Measurements from ENCODE around the gene WDR11.
A peak's percentile ranks its signal among the peaks of the same experiment; 100 is the strongest.

Gene WDR11, protein sequence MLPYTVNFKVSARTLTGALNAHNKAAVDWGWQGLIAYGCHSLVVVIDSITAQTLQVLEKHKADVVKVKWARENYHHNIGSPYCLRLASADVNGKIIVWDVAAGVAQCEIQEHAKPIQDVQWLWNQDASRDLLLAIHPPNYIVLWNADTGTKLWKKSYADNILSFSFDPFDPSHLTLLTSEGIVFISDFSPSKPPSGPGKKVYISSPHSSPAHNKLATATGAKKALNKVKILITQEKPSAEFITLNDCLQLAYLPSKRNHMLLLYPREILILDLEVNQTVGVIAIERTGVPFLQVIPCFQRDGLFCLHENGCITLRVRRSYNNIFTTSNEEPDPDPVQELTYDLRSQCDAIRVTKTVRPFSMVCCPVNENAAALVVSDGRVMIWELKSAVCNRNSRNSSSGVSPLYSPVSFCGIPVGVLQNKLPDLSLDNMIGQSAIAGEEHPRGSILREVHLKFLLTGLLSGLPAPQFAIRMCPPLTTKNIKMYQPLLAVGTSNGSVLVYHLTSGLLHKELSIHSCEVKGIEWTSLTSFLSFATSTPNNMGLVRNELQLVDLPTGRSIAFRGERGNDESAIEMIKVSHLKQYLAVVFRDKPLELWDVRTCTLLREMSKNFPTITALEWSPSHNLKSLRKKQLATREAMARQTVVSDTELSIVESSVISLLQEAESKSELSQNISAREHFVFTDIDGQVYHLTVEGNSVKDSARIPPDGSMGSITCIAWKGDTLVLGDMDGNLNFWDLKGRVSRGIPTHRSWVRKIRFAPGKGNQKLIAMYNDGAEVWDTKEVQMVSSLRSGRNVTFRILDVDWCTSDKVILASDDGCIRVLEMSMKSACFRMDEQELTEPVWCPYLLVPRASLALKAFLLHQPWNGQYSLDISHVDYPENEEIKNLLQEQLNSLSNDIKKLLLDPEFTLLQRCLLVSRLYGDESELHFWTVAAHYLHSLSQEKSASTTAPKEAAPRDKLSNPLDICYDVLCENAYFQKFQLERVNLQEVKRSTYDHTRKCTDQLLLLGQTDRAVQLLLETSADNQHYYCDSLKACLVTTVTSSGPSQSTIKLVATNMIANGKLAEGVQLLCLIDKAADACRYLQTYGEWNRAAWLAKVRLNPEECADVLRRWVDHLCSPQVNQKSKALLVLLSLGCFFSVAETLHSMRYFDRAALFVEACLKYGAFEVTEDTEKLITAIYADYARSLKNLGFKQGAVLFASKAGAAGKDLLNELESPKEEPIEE

DNA sequence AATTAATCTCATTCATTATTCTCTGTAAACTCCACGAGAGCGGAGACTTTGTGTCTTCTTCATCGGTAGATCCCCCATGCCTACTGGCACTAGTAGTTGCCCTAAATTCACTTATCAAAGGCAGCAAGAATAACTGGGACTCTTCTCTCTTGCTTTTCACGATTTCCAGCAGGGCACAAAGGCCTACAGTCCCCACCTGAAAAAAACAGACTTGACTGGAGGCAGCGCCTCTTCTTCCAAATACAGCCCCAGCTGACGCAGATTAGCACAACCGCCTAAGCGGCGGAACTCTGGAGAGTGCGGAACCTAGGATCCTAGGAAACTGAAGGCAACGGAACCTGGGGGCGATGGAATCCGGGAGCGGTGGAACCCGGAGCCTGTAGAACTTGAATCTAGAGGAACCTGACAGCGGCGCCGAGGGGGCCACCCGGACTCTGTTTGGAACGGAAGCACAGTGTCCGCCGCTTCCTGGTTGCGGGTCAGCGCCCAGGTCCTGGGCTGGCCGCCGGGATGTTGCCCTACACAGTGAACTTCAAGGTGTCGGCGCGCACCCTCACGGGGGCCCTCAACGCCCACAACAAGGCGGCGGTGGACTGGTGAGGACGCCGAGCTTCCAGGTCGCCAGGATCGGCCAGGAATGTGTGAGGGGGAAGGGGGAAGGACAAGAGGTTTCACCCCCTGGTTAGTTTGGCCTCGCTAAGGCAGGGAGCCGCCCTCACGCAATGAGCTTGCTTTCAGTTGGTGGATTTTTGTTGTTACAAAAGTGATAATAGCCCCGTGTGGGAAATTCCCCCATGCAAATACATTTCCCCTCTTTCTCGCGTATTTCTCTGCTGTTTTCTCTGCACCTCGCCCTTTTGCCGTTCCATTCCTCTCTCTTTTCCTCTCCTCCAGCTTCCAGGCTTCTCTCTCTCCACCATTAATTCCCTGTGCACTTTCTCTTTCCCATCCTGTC is at the start of gene WDR11:
WDR11 (plus strand) TSS at position 452 of the 955 bp plus-strand sequence; CDS start at position 511, 59 bp downstream.
- DNase-seq: peak; percentile 85

DNA sequence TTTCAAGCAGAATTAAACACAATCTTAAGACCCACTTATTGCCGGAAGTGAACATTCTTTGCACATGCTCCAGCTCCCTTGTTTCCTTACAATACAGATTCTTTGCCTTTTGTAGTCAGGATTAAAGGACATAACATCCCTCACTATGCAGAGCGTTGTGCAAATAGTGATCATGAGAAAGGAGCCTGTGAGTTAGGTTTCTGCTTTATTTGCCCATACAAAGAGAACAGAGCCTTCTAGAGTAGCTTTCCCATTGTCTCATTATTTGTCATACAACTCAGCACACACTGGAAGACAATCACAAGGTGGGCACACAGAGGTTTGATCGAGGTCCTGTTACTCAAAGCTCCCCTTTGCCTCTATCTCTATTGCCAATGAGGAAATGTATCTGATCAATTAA is 48.2 kb upstream of the WDR11 start:
- DNase-seq: no peak

DNA sequence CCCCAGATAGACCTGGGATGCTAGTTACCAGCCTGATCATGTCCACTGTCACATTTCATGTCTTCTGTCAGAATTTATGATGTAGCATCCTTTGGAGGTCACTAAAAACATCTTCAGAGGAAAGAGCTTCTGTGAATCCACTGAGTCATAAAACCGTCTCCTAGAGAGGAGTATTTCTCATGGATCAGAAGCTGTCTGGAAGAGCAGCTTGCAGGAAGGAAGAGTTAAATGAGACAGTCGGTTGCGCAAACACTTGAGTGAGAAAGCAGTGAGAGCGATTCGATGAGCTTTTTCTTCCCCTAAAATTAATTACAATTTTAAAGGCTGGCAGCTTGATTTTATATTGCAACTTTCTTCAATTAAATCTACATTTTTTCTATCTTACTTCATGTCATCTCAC is 47.2 kb upstream of the WDR11 start:
- no peak for DNase-seq

DNA sequence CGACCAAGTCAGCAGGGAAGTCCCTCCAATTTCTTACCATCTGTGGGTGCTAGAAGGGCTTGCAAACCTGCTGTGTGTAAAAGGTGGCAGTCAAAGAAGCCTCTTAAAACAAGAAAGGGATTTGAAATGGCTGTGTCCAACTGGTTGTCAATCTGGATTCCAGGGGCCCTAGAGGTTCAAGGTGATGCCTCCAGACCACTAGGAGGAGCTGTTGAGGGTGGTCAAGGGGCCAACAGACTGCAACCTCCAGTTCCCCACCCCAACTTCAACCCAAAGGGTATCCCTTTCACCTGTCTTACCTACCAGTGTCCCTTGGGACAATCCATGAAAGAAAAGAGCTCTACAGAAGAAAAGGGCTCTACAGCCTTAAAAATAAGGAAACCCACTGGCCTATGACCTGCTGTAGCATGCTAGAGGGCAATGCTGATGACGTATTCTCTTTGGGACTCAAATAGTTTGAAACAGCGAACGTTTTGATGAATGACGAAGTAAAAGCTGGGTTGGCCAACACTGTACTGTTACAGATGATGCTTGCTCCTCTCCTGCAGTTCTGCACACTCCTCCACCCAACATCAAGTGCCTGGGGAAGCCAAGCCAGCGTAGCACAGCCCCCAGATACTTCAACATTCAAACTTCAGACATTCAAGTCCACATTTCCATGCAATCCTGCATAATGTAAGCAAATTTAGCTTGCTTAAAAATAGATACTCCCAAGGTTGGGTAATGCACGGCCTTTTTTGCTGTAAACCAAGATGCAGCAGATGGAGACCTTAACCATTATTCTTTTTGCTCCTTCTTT is 45.9 kb upstream of the WDR11 start:
- no peak for DNase-seq

DNA sequence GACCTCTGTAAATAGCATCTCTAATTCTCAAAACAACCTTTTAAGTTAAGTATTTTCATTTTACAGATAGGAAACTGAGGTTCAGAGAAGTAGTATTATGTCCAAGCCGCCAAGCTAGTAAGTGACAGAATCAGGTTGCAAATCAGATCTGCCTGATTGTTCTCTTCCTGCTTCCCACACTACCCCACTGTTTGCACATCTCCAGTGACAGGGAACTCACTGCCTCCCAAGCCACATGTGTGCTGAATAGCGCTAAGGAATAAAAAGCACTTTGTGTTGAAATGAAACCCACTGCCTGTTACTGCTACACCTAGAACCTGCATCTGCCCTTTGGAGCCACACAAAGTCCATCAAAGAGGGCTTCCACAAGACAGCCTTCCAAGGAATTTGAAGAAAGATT is 45.1 kb upstream of the WDR11 start:
- DNase-seq: no peak

DNA sequence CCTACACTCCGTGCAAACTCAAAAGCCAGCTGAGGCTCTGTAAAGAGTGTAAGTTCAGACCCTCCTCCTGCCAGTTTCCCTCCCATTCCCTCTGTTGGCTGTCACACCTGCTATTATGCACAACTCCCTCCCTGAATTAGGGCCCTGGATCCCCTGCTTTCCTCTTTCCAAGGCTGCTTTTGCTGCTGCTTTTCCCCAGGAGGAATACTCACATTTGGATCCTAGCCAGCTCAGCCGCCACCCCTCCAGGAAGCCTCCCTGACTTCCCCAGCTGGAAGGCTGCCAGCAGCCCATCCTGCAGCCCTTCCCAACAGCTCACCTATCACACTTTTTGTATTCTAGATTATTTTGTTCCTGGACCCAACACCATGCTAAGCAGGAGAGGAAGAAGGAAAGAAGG is 40.9 kb upstream of the WDR11 start:
- peak; percentile 33 for DNase-seq

DNA sequence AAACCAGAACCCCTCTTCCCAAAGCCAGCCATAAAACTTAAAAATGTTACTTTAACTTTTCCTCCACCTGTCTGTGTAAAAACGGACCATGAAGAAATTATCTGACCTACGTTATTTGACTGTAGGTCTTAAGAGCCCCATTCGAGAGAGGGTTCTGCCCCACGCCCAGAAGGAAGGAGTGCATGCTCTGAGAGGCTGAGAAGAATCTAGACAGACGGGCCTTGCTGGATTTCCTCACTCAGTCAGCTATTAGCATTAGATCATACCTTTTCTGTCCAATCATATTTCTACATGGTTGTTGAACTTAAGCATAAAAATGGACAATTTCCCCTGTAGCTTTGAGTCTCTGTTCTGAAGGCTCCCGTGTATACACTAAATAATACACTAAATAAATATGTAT is 38.1 kb upstream of the WDR11 start:
- no peak for DNase-seq

DNA sequence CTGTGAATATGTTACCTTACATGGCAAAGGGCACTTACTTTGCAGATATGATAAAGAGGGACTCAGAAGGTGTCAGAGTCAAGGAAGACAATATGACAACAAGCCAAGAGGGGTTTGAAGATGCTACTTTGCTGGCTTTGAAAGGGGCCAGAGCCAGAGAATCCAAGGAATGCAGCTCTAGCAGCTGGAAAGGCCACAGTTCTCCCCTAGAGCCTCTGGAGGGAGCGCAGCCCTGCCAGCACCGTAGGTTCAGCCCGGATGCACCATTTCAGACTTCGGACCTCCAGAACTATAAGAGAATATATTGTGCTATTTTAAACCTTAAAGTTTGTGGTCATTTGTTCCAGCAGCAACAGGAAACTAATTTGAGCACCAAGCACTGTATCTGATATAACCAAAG is 32.9 kb upstream of the WDR11 start:
- DNase-seq: no peak

DNA sequence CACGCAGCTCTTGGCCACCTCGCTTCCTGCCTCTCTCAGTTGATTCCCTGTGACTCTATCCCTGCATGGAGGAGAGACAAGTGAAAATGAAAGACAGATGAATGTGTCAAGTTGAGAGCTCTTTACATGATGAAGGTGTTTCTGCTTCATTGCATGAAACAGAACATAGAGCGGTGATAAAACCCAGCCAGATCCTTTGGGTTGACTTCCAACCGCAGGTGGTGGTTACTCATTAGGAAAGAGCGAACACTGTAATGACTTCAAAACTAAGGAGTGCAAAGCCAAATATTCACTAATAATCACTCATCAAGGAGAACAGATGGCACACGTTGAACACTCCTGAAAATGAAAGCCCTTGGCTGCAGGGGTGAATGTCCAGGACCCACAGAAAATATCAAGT is 31.8 kb upstream of the WDR11 start:
- no peak for DNase-seq

DNA sequence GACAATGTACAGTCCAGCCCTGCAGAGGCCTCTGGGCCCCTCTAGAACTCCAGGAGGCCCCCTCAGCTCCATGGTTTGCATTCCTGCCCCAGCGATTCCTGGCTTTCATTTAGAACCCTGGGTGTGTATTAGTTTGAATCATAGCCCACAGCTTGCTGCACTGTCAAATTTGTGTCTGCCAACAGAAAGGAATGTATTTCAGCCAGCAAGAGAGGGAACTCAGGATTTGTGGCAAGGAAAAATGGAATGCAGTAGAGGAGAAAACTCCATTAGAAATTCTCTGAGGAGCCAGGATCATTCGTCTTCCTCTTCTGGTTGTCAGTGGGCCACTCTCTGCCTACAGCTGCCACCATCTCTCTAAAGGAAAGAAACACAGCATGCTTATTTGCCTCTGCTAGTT is 27.9 kb upstream of the WDR11 start:
- DNase-seq: no peak

DNA sequence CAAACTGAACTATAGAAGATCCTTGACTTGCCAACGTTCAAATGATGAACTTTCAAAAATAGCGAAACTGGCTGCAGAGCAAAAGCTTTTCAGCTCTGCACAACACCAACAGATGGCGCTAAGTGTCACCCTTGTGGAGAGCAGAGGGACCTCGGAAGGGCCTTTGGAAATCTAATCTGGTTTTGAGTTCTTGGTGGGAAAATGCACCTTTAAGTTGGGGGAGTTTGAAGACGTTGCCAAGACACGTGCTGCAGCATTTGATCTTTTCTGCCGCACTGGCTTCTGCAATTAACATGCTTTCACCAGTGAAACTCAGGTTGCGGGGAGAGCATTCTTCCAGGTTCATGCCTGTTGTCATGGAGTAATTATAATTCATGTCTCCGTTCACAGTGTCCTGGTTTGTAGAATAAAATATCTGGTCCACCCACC is 26.3 kb upstream of the WDR11 start:
- DNase-seq: no peak

DNA sequence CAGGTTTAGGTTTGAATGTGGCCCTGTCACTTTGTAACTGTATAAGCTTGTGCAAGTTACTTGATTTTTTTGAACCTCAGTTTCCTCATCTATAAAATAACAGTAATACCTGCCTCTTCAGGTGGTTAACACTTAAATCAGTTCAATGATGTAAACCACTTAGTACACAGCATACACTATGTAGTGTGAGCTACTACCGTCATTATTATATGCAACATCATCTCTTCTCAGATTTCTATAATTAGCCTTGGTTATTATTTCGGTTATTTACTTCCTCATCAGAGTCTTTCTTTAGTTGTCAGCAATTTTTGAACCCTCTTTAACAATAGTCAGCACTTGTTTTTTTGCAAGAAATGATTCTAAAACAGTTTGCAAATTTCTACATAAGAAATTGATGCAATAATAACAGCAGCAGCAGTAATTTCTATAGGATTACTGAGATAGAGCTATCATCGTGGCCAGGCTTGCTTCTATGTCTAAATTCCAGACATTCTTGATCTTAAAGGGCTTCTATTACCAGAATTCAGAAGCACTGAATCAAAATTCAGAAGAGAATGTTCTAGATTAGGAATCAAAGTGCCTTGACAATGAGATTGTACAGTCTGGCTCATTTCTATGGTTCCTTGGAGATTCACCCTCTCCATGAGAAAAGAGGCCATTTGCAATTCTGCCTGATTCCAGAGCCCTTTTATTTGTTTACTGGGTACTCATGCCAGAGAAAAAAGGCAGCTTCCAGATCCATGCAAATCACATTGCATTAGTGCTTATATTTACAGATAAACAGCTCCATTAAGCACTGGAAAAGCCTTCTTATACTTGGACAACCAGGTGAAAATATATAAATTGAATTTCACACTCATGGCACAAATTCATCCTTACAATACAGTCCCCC is 25.0 kb upstream of the WDR11 start:
- no peak for DNase-seq

DNA sequence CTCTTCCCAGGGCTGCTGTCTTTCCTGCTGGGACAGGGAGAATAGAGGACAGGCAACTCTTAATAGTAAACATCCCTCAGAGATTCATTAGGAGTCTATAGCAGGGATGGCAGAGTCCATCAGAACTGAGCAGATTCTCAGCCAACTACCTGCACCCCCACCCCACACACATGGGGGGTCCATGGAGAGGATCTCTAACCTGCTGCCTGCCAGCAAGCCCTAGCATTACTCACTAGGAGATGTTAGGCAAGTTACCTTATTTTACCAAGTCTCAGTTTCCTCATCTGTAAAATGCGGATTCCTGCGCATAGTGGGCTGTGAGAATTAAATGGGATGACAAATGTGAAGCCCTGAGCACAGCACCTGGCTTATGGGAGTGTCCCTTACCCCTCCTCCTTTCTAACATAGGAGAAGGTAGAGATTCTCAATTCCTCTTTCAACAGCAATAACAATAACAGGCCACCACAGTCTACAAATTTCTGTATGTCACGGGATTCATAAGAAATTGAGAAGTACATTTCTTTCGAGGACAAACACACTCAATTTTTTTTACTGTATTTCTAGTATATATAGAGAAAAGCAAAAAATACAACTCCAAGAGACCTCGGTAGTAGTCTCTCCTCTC is 23.8 kb upstream of the WDR11 start:
- no peak for DNase-seq

DNA sequence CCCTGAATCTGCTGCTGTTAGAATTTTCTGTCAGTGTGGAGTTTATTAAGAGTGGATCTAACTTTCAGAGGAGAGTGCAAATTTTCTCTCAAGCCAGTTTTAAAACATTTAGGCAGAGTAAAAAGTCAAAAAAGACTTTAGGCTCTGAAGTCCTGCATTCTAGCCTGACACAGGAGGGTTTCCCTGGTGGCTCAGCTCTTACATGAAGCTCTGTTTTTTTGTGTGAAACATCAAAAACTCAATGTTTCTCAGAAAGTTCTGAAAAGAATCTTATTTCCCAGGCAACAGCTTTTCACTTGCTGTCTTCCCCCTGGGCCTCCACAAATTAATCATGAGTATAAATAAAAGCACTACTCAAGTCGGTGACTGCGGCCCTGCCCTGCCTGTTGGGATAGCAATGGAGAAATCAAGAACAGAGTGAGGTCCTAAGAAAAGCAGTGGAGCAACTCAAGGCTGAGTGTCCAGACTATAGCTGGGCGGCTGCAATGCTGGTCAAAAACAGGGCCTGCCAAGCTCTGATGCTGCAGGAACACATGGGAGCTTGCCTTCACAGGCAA is 22.3 kb upstream of the WDR11 start:
- no peak for DNase-seq

DNA sequence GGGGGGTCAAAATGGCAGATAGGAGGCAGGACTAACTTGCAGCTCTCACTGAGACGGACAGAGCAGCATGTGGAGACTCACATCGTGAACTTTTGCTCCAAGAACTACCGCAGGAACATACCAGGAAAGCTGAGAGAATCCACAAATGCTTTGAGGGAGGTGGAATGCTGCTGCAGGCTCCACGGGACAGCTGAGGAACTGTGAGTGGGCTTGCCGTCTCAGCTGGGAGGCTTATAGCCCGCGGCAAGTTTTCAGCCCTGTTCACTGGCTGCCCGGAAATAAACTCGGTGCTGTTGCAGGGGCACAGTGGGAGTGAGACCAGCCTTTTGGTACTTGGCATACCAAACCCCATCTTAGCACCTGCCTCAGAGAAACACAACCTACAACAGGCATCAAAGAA is 19.1 kb upstream of the WDR11 start:
- DNase-seq: no peak

DNA sequence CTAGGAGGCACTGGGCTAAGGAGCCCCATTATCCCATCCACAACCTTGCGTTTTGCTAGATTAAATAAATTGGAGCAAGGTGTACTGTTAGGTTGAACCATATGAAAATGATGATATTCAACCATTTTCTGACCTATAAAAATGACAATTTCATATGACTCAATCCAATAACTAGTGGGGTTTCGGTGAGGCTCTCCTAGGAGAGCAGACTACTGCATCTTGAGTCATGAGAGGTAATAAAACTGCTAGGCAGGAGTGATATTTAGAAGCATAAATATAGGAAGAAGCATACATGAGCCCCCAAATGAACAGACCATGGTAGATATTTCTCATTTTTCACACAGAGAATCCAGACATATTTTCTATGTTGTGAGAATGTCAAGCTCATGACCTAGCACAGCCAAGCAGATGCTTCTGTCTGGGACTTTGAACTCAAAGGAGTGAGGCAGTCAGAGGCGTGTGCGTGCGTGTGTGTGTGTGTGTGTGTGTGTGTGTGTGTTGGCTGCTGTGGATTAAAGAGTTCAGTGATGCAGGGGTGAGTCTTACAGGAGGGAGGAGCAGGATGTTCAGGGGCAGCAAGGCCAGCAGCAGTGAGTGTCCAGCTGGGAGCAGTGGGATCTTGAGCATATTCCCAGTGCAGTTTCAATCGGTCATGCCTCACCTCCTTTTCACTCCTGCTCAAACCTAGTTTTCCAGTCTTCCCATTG is 17.8 kb upstream of the WDR11 start:
- DNase-seq: peak; percentile 21

DNA sequence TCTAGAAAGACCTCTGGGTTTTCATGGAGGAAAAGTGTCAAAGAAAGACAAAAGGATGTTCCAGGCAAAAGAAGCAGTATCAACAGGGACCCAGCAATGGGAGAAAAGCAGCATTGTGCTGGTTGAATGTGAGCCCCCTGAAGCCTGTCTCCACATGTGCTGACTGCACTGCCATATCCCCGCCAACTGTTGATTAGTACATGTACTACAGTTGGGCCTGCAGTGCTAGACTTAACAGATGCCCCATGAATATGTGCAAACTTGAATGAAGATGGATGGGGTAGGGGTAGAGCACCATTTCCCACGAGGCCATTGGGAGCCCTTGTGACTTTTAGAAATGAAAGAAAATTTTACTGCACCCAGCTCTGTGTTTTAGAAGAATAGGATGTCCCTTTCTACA is 15.6 kb upstream of the WDR11 start:
- no peak for DNase-seq

DNA sequence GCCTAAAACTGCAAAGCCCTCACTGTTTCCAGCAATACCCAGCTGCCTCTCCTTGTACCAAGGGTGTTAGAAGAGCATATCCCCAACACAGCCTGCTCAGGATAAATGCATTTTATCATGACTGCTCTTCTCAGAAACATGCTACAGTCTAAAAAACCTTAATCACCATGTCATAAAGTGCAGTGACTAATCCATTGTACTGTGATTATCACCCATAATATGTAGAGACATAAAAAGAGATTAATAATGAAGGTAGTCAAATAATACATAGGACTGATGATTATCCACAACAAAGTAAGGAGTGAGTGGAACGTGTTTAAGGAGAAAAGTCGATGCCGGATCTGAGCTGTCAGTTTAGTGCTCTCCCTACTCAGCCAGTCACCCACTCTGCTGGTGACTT is 12.2 kb upstream of the WDR11 start:
- DNase-seq: no peak
